Measurements from ENCODE around the gene ST8SIA4.

DNA sequence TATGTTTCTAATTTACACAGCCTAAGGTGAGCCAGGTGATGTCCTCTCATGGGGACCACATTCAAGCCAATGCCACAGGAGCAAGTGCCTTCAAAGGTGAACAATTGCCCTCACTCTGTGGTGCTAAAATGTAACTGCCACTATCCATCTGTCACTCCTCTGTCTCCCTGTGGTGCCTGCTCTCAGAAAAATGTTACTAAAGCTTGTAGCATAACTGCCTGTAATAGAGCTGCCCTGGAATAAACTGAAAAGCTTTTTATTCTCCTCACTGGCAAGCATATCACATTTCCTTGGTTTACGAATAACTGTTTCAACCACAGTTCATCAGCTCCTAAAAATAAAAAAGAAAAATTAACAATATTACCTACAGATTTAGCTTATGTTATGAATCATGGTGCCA, 142.4 kb downstream of the ST8SIA4 start:
- TF ChIP-seq, protein P1, sequence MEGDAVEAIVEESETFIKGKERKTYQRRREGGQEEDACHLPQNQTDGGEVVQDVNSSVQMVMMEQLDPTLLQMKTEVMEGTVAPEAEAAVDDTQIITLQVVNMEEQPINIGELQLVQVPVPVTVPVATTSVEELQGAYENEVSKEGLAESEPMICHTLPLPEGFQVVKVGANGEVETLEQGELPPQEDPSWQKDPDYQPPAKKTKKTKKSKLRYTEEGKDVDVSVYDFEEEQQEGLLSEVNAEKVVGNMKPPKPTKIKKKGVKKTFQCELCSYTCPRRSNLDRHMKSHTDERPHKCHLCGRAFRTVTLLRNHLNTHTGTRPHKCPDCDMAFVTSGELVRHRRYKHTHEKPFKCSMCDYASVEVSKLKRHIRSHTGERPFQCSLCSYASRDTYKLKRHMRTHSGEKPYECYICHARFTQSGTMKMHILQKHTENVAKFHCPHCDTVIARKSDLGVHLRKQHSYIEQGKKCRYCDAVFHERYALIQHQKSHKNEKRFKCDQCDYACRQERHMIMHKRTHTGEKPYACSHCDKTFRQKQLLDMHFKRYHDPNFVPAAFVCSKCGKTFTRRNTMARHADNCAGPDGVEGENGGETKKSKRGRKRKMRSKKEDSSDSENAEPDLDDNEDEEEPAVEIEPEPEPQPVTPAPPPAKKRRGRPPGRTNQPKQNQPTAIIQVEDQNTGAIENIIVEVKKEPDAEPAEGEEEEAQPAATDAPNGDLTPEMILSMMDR (IDR thresholded peaks at IDR 0.05; ENCODE audit: insufficient read depth, low read depth, low read length) = no peak
- TF ChIP-seq EZH2 (IDR thresholded peaks at IDR 0.05; ENCODE audit: insufficient read depth, low read length) = no peak
